AG04449 (cell line): ENCODE measurements around the gene QPCT.
"Not testable (repeated sequence)": the region's sequence is repeated elsewhere in the genome, so short reads cannot be mapped to it uniquely, and the experiment has no call there.

Experiments used
- CTCF ChIA-PET: fragments of 350-600 bp; formaldehyde crosslinking; extraction: SDS; loops from one replicate; lab custom pipeline; 2021; ENCODE audit warnings: antibody characterized with exemption; lab: Yijun Ruan, JAX
- POLR2A ChIA-PET: fragments of 400-600, 350-600 bp; formaldehyde crosslinking; extraction: SDS; loops from one replicate; lab custom pipeline; 2020; ENCODE audit warnings: antibody characterized with exemption, inconsistent platforms; lab: Yijun Ruan, JAX
- DNase-seq: peaks from one replicate; pipeline ENCODE4 v3.0.0-alpha.2; 2010; ENCODE audit warnings: low read depth, low spot score
- H3K4me3 ChIP-seq: 2 replicates; pipeline ENCODE4 v1.5.1; 2011; ENCODE audit warnings: low read depth, mild to moderate bottlenecking, control low read depth, low read length
- TF ChIP-seq, protein P1 (sequence below): IDR thresholded peaks from one replicate; pipeline ENCODE4 v1.5.1; 2011; ENCODE audit warnings: mild to moderate bottlenecking, moderate library complexity, low read length, control low read depth, inconsistent platforms; ENCODE audit not compliant: insufficient read depth; ENCODE audit errors: missing control alignments

The QPCT gene

DNA sequence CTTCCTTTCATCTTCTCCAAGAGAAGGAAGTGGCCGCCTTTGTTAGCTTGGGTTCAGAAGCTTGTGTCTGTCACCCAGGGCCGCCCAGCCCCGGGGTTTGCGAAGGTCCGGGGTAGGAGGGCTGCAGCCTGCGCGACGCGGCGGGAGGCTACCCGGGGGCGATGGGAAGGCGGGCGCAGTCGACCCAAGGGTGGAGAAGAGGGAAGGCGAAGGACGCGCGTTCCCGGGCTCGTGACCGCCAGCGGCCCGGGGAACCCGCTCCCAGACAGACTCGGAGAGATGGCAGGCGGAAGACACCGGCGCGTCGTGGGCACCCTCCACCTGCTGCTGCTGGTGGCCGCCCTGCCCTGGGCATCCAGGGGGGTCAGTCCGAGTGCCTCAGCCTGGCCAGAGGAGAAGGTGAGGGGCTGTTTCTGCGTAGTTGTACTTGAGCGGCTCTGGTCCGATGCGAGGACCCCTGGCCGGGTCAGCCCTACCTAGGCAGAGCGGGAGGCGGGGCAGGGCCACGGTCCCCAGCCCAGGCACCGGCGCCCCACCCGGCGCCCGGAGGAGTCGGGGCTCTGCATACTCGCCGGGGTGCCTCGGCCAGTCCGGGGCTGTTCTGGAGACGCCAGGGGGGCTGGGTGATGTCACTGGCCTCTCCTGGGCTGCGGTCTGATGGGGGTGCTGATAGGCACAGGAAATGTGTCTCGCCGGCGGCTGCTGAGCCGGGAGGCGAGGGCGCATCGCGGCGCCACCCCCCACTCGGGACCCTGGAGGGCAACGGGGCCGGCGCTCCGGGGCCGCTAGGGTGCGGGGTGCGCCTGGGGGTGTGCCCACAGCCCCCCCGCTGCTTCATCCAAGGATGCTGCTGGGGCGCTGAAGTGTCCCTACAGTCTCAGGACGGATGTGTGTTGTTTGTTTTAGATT, at the start of gene QPCT:
QPCT (plus strand) TSS at position 178 of the 909 bp plus-strand sequence; CDS start at position 280, 102 bp downstream.
- POLR2A ChIA-PET, result interaction anchor here (1.1 kb wide), 1 partner anchor 17 kb away, joined by 3 read pairs; no protein-coding TSS in a partner anchor
- TF ChIP-seq, protein P1, sequence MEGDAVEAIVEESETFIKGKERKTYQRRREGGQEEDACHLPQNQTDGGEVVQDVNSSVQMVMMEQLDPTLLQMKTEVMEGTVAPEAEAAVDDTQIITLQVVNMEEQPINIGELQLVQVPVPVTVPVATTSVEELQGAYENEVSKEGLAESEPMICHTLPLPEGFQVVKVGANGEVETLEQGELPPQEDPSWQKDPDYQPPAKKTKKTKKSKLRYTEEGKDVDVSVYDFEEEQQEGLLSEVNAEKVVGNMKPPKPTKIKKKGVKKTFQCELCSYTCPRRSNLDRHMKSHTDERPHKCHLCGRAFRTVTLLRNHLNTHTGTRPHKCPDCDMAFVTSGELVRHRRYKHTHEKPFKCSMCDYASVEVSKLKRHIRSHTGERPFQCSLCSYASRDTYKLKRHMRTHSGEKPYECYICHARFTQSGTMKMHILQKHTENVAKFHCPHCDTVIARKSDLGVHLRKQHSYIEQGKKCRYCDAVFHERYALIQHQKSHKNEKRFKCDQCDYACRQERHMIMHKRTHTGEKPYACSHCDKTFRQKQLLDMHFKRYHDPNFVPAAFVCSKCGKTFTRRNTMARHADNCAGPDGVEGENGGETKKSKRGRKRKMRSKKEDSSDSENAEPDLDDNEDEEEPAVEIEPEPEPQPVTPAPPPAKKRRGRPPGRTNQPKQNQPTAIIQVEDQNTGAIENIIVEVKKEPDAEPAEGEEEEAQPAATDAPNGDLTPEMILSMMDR, result no peak
- DNase-seq, result no peak
- CTCF ChIA-PET, result interaction anchor here (1.5 to 2.2 kb wide), 2 partner anchors 12 to 18 kb away, joined by 4 to 7 read pairs; no protein-coding TSS in a partner anchor
- H3K4me3 ChIP-seq, result peak within 1 kb of the TSS; percentile 66

DNA sequence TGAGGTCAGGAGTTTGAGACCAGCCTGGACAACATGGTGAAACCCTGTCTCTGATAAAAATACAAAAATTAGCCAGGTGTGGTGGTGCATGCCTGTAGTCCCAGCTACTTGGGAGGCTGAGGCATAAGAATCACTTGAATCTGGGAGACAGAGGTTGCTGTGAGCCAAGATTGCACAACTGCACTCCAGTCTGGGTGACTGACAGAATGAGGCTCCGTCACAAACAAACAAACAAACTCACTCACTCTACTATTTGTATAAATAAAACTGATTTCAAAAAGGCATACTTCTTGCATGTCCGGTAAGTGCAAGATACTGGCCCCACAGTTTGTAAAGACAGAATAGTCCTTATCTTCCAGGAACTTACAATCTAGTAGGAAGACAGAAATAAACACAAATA, 49.6 kb upstream of the QPCT start:
- H3K4me3 ChIP-seq, POLR2A ChIA-PET, DNase-seq: not testable (repeated sequence)
- CTCF ChIA-PET, result interaction anchor here (1.9 kb wide), 1 partner anchor 13 kb away, joined by 4 read pairs; no protein-coding TSS in a partner anchor

DNA sequence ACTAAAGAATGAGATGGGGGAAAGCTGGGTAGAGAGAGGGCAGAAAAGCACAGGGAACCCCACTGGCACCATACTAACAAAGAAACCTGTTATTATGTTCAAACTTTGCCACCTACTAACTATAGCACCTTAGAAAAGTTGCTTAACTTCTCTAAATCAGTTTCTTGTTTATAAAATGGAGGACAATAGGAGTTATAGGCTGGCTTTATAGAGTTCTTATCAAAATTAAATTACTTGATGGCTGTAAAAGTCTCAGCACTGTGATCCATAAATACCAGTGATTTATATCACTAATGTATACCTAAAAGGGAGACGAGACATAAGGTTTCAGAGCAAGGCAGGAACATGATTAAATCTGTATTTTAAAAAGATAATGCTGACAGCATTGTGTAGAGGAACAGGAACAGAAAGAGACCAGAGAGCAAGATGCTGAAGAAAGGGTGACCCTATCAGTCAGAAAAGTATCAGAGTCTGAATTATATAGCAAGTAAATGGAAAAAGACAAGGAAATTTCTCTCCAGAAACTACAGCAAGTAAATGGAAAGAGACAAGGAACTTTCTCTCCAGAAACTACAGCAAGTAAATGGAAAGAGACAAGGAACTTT, 48.9 kb upstream of the QPCT start:
- TF ChIP-seq, protein P1, result no peak
- H3K4me3 ChIP-seq, result no peak overlapping the region
- no peak for DNase-seq
- CTCF ChIA-PET, result interaction anchor here (1.9 kb wide), 1 partner anchor 12 kb away, joined by 4 read pairs; no protein-coding TSS in a partner anchor
- POLR2A ChIA-PET, result no interaction called here

DNA sequence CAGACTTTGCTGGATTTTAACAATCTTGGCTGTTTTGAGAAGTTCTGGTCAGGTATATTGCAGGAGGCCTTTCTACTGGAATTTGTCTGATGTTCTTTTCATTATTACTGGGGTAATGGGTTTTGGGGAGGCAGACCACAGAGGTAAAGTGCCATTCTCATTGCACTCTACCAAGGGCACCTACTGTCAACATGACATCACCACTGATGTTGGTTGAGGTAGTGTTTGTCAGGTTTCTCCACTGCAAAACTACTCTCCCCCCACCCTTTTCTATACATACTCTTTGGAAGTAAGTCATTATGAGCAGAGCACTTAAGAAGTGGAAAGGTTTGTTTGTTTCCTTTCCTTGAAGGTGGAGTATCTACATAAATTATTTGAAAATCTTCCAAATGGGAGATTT, 46.8 kb upstream of the QPCT start:
- DNase-seq, result no peak
- TF ChIP-seq, protein P1, result no peak
- ChIA-PET POLR2A (no interaction called here), CTCF (no interaction called here)
- no peak overlapping the region for H3K4me3 ChIP-seq

DNA sequence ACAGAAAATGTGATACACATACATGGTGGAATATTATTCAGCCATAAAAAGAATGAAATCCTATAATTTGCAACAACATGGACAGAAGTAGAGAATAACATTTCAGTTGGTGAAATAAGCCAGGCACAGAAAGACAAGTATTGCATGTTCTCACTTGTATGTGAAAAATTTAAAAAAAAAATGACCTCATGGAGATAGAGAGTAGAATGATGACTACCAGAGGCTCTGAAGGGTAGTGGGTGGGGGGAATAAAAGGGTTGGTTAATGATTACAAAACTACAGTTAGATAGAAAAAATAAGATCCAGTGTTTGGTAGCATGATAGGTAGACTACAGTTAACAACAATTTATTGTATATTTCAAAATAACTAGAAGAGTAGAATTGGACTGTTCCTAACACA, 44.3 kb upstream of the QPCT start:
- no peak overlapping the region for H3K4me3 ChIP-seq
- TF ChIP-seq, protein P1, result no peak
- POLR2A ChIA-PET, result no interaction called here
- CTCF ChIA-PET, result no interaction called here
- DNase-seq, result no peak

DNA sequence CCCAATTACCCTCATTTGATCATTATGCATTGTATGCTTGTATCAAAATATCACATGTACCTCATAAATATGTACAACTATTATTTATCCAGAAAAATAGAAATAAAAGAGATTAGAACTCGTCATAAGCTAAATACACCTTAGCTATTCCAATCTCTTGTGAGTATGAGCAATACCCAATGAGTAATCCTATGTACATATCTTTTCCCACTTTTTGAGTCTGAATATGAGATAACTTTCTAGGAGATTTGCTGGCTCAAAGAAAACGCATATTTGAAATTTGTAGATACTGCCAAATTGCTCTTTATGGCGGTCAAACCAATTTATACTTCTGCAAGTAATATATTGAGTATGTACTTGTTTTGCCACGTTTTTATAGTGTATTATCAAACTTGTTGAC, 43.9 kb upstream of the QPCT start:
- ChIA-PET POLR2A (interaction anchor here (0.7 kb wide), 1 partner anchor 23 kb away, joined by 3 read pairs; no protein-coding TSS in a partner anchor), CTCF (interaction anchor here (1.1 kb wide), 1 partner anchor 54 kb away, joined by 3 read pairs; no protein-coding TSS in a partner anchor)
- no peak for DNase-seq
- no peak overlapping the region for H3K4me3 ChIP-seq
- TF ChIP-seq, protein P1, result no peak
